Gastroesophageal sphincter (tissue), 3 donors: ENCODE results near the gene APOL3.

Experiments used
- EP300 ChIP-seq: sonication (generic); formaldehyde crosslinking; IDR thresholded peaks from one replicate; pipeline ENCODE4 v1.6.1; 2017; ENCODE audit warnings: antibody characterized with exemption, mild to moderate bottlenecking
- POLR2A ChIP-seq, 2 donors: fragments of 450-650 bp; IDR thresholded peaks; one replicate each; pipeline ENCODE4 v1.6.1; 2017; ENCODE audit warnings: antibody characterized with exemption in 2 of 2, mild to moderate bottlenecking in 2 of 2, moderate library complexity in 1 of 2
- POLR2AphosphoS5 ChIP-seq: sonication (generic); formaldehyde crosslinking; IDR thresholded peaks from one replicate; pipeline ENCODE4 v1.6.1; 2017; ENCODE audit warnings: antibody characterized with exemption
- TF ChIP-seq, protein P1 (sequence below), 4 experiments: fragments of 200-600 bp in 2 of 4; fragments of 450-650 bp in 2 of 4; sonication (generic) in 1 of 4; IDR thresholded peaks; one replicate each; pipeline ENCODE4 v1.5.1; 2017 to 2019; ENCODE audit warnings: antibody characterized with exemption in 4 of 4, mild to moderate bottlenecking in 2 of 4, moderate library complexity in 2 of 4

DNA sequence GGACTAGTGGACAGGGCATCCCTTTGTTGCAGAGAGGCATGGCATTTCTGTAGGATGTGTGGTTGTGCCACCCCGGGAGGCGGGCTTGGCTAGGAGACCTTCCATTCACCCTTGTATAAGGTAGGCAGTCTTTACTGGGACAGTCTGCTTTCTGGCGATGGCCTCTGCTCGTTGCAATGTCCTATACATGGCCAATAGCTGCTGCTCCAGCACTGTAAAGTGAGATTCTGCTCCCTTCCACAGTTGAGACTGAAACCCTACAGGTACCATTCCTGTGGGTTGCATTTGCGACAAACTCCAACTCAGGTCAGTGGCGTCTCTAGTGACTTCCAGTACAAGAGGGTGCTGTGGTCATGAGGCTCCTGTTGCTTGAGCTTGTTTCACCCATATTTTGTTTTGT is 20.4 kb upstream of the APOL3 start:
- TF ChIP-seq, protein P1, sequence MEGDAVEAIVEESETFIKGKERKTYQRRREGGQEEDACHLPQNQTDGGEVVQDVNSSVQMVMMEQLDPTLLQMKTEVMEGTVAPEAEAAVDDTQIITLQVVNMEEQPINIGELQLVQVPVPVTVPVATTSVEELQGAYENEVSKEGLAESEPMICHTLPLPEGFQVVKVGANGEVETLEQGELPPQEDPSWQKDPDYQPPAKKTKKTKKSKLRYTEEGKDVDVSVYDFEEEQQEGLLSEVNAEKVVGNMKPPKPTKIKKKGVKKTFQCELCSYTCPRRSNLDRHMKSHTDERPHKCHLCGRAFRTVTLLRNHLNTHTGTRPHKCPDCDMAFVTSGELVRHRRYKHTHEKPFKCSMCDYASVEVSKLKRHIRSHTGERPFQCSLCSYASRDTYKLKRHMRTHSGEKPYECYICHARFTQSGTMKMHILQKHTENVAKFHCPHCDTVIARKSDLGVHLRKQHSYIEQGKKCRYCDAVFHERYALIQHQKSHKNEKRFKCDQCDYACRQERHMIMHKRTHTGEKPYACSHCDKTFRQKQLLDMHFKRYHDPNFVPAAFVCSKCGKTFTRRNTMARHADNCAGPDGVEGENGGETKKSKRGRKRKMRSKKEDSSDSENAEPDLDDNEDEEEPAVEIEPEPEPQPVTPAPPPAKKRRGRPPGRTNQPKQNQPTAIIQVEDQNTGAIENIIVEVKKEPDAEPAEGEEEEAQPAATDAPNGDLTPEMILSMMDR (IDR thresholded peaks at IDR 0.05), result no peak
- TF ChIP-seq POLR2AphosphoS5, result no peak
- TF ChIP-seq POLR2A (IDR thresholded peaks at IDR 0.05), result no peak
- TF ChIP-seq EP300, result no peak
